Left lung (tissue), 10 donors: Measurements from ENCODE around the gene ELP6. TPM values are rescaled to one million over a fixed set of nuclear protein-coding genes. Genes with fewer than 3 reads are reported as not detected.

Source experiments
- ATAC-seq: fragments of 200-7000 bp; cut with Tn5 transposase; one replicate; pipeline ENCODE4 v1.9.1; 2020; ENCODE audit warnings: moderate library complexity
- DNase-seq, 4 donors: peaks; one replicate each; pipeline ENCODE4 v3.0.0-alpha.2; 2013 to 2020
- H3K27ac ChIP-seq, 2 donors: fragments of 200-600 bp; sonication (generic) in 1 of 2; one replicate each; pipeline versions ENCODE4 v1.5.0 to v1.8.0; 2020 to 2021
- H3K27me3 ChIP-seq, 2 donors: fragments of 200-600 bp; sonication (generic) in 1 of 2; one replicate each; pipeline versions ENCODE4 v1.5.0 to v1.8.0; 2020 to 2021
- H3K36me3 ChIP-seq, 2 donors: fragments of 200-600 bp; sonication (generic) in 1 of 2; one replicate each; pipeline versions ENCODE4 v1.5.0 to v1.8.0; 2020 to 2021
- H3K4me1 ChIP-seq, 2 donors: fragments of 200-600 bp; one replicate each; pipeline ENCODE4 v1.8.0; 2021
- H3K4me3 ChIP-seq, 2 donors: fragments of 200-600 bp; sonication (generic) in 1 of 2; one replicate each; pipeline versions ENCODE4 v1.5.0 to v1.8.0; 2020 to 2021; ENCODE audit warnings: mild to moderate bottlenecking in 1 of 2
- H3K9me3 ChIP-seq, 2 donors: fragments of 200-600 bp; sonication (generic) in 1 of 2; one replicate each; pipeline versions ENCODE4 v1.5.0 to v1.8.0; 2020 to 2021
- intact Hi-C, 2 donors: fragments of 100-400 bp; cut with DNase I; formaldehyde crosslinking; loops; one replicate each; pipeline versions ENCODE4 v1.11.2 to v1.14.2; 2022
- polyA plus RNA-seq, 6 donors: library from polyadenylated mRNA; unstranded; fragments of 120-200 nt; gene quantifications; one replicate each; pipeline ENCODE4 v1.2.1, GENCODE V29; 2013; ENCODE audit not compliant: insufficient read length in 6 of 6
- total RNA-seq, 2 donors: library from RNA; stranded (reverse); fragmentation: NEBNext Ultra II Directional; extraction: Animal tissue kit (Norgen Biotek cat#: 25700); gene quantifications; one replicate each; pipeline ENCODE4 v1.2.1, GENCODE V29; 2021
- TF ChIP-seq, protein P1 (sequence below), 2 donors: fragments of 200-600 bp; sonication (generic) in 1 of 2; IDR thresholded peaks; one replicate each; pipeline versions ENCODE4 v1.5.0 to v1.8.0; 2021; ENCODE audit warnings: antibody characterized with exemption in 2 of 2
- donor health status: DM: no; HTN: yes; CAD: no.
- donor health status: DM: no; HTN: no; CAD: no.

Gene ELP6
- total and polyA plus RNA-seq, 8 donors: 25.7 to 47.5 (median 44.3) TPM

DNA sequence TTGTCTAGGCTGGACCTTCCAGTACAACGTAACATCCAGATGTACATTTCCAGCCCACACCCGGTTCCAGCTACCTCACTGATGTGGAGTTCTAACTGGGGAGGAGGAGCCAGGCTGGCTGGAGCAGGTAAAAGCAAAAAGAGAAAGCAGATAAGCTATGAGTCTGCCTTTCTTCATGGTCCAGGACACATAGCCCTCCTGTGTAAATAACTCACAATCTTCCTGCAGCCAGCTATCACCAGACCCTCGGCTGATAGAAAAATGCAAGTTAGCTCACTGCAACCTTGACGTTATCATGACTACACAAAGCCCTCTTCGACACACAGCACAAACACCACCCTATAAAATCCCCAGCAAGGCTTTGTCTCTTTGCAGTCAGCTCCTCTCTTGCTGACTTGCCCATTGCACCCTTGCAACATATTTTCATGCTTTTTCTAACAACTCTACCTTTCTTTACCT is 20.5 kb upstream of the ELP6 start:
- ATAC-seq: no peak
- intact Hi-C loops: no loop called here

GRCh38 chr3:47533481-47533880 is 20.0 kb upstream of the ELP6 start:
- no peak for DNase-seq
- Histone ChIP-seq H3K27ac (no peak overlapping the region), H3K36me3 (no peaks in the 10 kb centered on the region), H3K4me3 (no peak overlapping the region), H3K27me3 (no peaks in the 10 kb centered on the region), H3K9me3 (no peaks in the 10 kb centered on the region), H3K4me1 (no peaks in the 10 kb centered on the region)
- no peak for ATAC-seq
- TF ChIP-seq, protein P1, sequence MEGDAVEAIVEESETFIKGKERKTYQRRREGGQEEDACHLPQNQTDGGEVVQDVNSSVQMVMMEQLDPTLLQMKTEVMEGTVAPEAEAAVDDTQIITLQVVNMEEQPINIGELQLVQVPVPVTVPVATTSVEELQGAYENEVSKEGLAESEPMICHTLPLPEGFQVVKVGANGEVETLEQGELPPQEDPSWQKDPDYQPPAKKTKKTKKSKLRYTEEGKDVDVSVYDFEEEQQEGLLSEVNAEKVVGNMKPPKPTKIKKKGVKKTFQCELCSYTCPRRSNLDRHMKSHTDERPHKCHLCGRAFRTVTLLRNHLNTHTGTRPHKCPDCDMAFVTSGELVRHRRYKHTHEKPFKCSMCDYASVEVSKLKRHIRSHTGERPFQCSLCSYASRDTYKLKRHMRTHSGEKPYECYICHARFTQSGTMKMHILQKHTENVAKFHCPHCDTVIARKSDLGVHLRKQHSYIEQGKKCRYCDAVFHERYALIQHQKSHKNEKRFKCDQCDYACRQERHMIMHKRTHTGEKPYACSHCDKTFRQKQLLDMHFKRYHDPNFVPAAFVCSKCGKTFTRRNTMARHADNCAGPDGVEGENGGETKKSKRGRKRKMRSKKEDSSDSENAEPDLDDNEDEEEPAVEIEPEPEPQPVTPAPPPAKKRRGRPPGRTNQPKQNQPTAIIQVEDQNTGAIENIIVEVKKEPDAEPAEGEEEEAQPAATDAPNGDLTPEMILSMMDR (IDR thresholded peaks at IDR 0.05): no peak
- intact Hi-C loops: no loop called here

More for the DNA sequence above, 20.5 kb upstream of the ELP6 start:
- Histone ChIP-seq H3K9me3 (no peaks in the 10 kb centered on the region), H3K27ac (no peak overlapping the region), H3K4me1 (no peaks in the 10 kb centered on the region), H3K27me3 (no peaks in the 10 kb centered on the region), H3K4me3 (no peak overlapping the region), H3K36me3 (no peaks in the 10 kb centered on the region)
- TF ChIP-seq, protein P1 (IDR thresholded peaks at IDR 0.05): no peak
- no peak for DNase-seq

- DNase-seq (no peak), ATAC-seq (no peak)
- Histone ChIP-seq H3K27me3 (no peaks in the 10 kb centered on the region), H3K4me3 (no peak overlapping the region), H3K9me3 (no peaks in the 10 kb centered on the region), H3K4me1 (no peaks in the 10 kb centered on the region), H3K27ac (no peak overlapping the region), H3K36me3 (no peaks in the 10 kb centered on the region)
- TF ChIP-seq, protein P1 (IDR thresholded peaks at IDR 0.05): no peak
- intact Hi-C loops: loop anchor here in 1 of 2 donors (10.0 kb wide), 1 partner anchor 267 kb away; no protein-coding TSS in a partner anchor
Measured at GRCh38 chr3:47527952-47528725, 14.6 kb upstream of the ELP6 start.

- DNase-seq: no peak
Measured at GRCh38 chr3:47525617-47526016, 12.1 kb upstream of the ELP6 start.

More at GRCh38 chr3:47525617-47526016, 12.1 kb upstream of the ELP6 start:
- Histone ChIP-seq H3K27ac (no peak overlapping the region), H3K4me1 (peaks cover 3 to 5% of the 10 kb centered on the region in 2 donors), H3K4me3 (no peak overlapping the region), H3K27me3 (no peaks in the 10 kb centered on the region), H3K9me3 (no peaks in the 10 kb centered on the region), H3K36me3 (no peaks in the 10 kb centered on the region)
- intact Hi-C loops: loop anchor here in 1 of 2 donors (10.0 kb wide), 1 partner anchor 269 kb away; no protein-coding TSS in a partner anchor
- no peak for ATAC-seq
- TF ChIP-seq, protein P1 (IDR thresholded peaks at IDR 0.05): no peak
